Stomach (tissue), 9 donors: ENCODE measurements around the gene NDUFAF3. TPM values are rescaled to one million over a fixed set of nuclear protein-coding genes. Genes with fewer than 3 reads are reported as not detected.

Experiments
- DNase-seq, 2 donors: peaks; one replicate each; pipeline versions ENCODE4 v3.0.0 to v3.0.0-alpha.2; 2013 to 2019
- H3K27ac ChIP-seq, 5 donors: fragments of 200-600 bp in 4 of 5; sonication (generic) in 4 of 5; one replicate each; pipeline ENCODE4 v1.5.1; 2013 to 2019; ENCODE audit warnings: mild to moderate bottlenecking in 1 of 5, moderate library complexity in 1 of 5
- H3K27me3 ChIP-seq, 3 donors: fragments of 200-600 bp; sonication (generic); one replicate each; pipeline ENCODE4 v1.5.1; 2017 to 2019; ENCODE audit warnings: mixed run types in 1 of 3
- H3K36me3 ChIP-seq, 4 donors: fragments of 200-600 bp; sonication (generic); 1 replicate in 3 of 4; 2 replicates in 1 of 4; pipeline ENCODE4 v1.5.1; 2016 to 2019
- H3K4me1 ChIP-seq, 4 donors: fragments of 200-600 bp; sonication (generic); one replicate each; pipeline ENCODE4 v1.5.1; 2016 to 2019
- H3K4me3 ChIP-seq, 4 donors: fragments of 200-600 bp; sonication (generic) in 3 of 4; one replicate each; pipeline ENCODE4 v1.5.1; 2016 to 2019; ENCODE audit warnings: mild to moderate bottlenecking in 1 of 4
- H3K9me3 ChIP-seq, 4 donors: fragments of 200-600 bp; sonication (generic); one replicate each; pipeline ENCODE4 v1.5.1; 2016 to 2019
- CTCF ChIP-seq, 7 experiments: fragments of 450-650 bp in 4 of 7; fragments of 200-600 bp in 3 of 7; sonication (generic) in 3 of 7; IDR thresholded peaks; one replicate each; pipeline ENCODE4 v1.5.1; 2016 to 2019; ENCODE audit warnings: antibody characterized with exemption in 7 of 7, control low read depth in 2 of 7, mild to moderate bottlenecking in 1 of 7
- EP300 ChIP-seq: sonication (generic); formaldehyde crosslinking; IDR thresholded peaks from one replicate; pipeline ENCODE4 v1.6.1; 2017; ENCODE audit warnings: antibody characterized with exemption
- POLR2A ChIP-seq, 4 donors: fragments of 450-650 bp; IDR thresholded peaks; one replicate each; pipeline ENCODE4 v1.6.1; 2016; ENCODE audit warnings: antibody characterized with exemption in 4 of 4, control low read depth in 2 of 4, mild to moderate bottlenecking in 1 of 4, moderate library complexity in 1 of 4
- POLR2AphosphoS5 ChIP-seq, 3 donors: sonication (generic); formaldehyde crosslinking; IDR thresholded peaks; one replicate each; pipeline ENCODE4 v1.6.1; 2016; ENCODE audit warnings: antibody characterized with exemption in 3 of 3
- WGBS, 5 donors: extraction: QIAGEN DNeasy Blood & Tissue Kit in 3 of 5; methylation state at CpG; one replicate each; pipeline versions ENCODE4 v1.1.5 to v1.1.7; 2013 to 2018; 5-methylcytosine and 5-hydroxymethylcytosine counted together
- intact Hi-C: fragments of 100-400 bp; cut with DNase I; formaldehyde crosslinking; loops from one replicate; pipeline ENCODE4 v1.15.1; 2023; ENCODE audit warnings: low total_unique reads
- polyA plus RNA-seq, 3 donors: library from polyadenylated mRNA; stranded (reverse); fragments of 200-250 nt; gene quantifications; one replicate each; pipeline ENCODE4 v1.2.3, GENCODE V29; 2013
- total RNA-seq, 5 donors: library from RNA; depleted of rRNA; stranded (reverse); fragments of >200 nt; gene quantifications; one replicate each; pipeline versions ENCODE4 v1.1.0 to v1.2.3, GENCODE V29; 2014 to 2016
- donor health status: healthy with polysubstance abuse.
- donor health status: Bipolar disorder and iron deficiency.
- donor health status: healthy.

The NDUFAF3 gene
- total and polyA plus RNA-seq, 8 donors: 41.3 to 105 (median 61.3) TPM

- Histone ChIP-seq H3K27me3 (no peaks in the 10 kb centered on the region), H3K27ac (no peak overlapping the region), H3K4me1 (no peaks in the 10 kb centered on the region), H3K4me3 (no peak overlapping the region), H3K9me3 (no peaks in the 10 kb centered on the region), H3K36me3 (peaks cover 90 to 100% (median 100%) of the 10 kb centered on the region in 4 donors)
- 85 to 92% (median 92%) methylated on average over 4 of the region's 4 CpGs for WGBS, 5 donors
- no peak for TF ChIP-seq EP300
- TF ChIP-seq CTCF (IDR thresholded peaks at IDR 0.05): no peak
- intact Hi-C loops: no loop called here
- no peak for DNase-seq
These were observed 41.6 kb upstream of the NDUFAF3 start for GRCh38 chr3:48980295-48980694.

DNA sequence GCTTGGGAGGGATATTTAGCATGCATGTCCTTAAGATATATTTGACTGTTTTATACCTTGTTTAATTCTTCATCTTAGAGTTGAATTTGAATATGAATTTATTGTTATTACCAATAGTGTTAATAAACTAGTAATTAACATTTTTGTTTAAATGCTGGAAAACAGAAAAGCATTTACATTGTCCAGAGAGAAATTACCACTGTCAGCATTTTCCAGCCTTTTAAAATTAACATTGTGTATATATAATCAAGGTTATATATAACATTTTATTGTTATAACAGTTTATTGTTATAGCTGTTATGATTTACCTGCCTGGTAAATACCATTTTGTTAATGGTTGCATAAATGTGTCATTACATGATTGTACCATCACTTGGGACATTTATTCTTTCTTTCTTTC, 39.9 kb upstream of the NDUFAF3 start:
- Histone ChIP-seq H3K4me1 (no peaks in the 10 kb centered on the region), H3K4me3 (no peak overlapping the region), H3K27ac (no peak overlapping the region), H3K9me3 (no peaks in the 10 kb centered on the region), H3K27me3 (no peaks in the 10 kb centered on the region), H3K36me3 (peaks cover 72 to 100% (median 100%) of the 10 kb centered on the region in 4 donors)
- intact Hi-C loops: no loop called here
- DNase-seq: no peak
- TF ChIP-seq CTCF (IDR thresholded peaks at IDR 0.05) (no peak), EP300 (no peak), POLR2A (IDR thresholded peaks at IDR 0.05) (no peak), POLR2AphosphoS5 (IDR thresholded peaks at IDR 0.05) (no peak)

DNA sequence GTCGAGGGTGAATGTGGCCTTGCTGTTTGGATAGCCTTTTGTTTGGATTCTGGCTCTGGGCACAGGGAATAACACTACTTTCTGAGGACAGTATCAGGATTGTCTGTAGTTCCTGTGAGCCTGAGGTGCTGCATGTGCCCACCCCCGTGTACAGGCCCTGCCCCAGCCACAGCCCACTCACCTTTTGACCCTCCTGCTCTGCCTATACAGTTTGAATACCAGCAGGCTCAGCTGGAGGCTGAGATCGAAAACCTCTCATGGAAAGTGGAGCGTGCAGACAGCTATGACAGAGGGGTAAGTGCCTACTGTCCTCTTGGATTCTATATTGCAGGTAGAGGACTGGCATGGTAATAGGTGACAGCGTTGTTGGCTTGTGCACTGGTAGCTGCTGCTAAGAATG, 39.2 kb upstream of the NDUFAF3 start:
- H3K36me3 ChIP-seq: peaks cover 67 to 96% (median 93%) of the 10 kb centered on the region in 4 donors
- no peak overlapping the region for H3K27ac ChIP-seq
- DNase-seq: no peak
- intact Hi-C loops: no loop called here
- no peaks in the 10 kb centered on the region for H3K27me3 ChIP-seq
- no peaks in the 10 kb centered on the region for H3K9me3 ChIP-seq
- peaks cover 0 to 1% (median 0%) of the 10 kb centered on the region in 4 donors for H3K4me1 ChIP-seq
- 70 to 83% (median 70%) methylated on average over 3 to 5 of the region's 5 CpGs for WGBS, 5 donors
- H3K4me3 ChIP-seq: no peak overlapping the region
- TF ChIP-seq EP300 (no peak), POLR2A (IDR thresholded peaks at IDR 0.05) (no peak), POLR2AphosphoS5 (IDR thresholded peaks at IDR 0.05) (no peak), CTCF (IDR thresholded peaks at IDR 0.05) (no peak)

- peaks cover 2 to 5% (median 2%) of the 10 kb centered on the region in 4 donors for H3K4me1 ChIP-seq
- no peaks in the 10 kb centered on the region for H3K9me3 ChIP-seq
- no peaks in the 10 kb centered on the region for H3K27me3 ChIP-seq
- 89 to 98% (median 94%) methylated on average over 4 of the region's 4 CpGs for WGBS, 5 donors
- H3K36me3 ChIP-seq: peaks cover 63 to 92% (median 89%) of the 10 kb centered on the region in 4 donors
- no peak overlapping the region for H3K4me3 ChIP-seq
- H3K27ac ChIP-seq: no peak overlapping the region
- no peak for DNase-seq
- TF ChIP-seq EP300: no peak
- no peak for TF ChIP-seq CTCF (IDR thresholded peaks at IDR 0.05)
- no peak for TF ChIP-seq POLR2A (IDR thresholded peaks at IDR 0.05)
- TF ChIP-seq POLR2AphosphoS5 (IDR thresholded peaks at IDR 0.05): no peak
- intact Hi-C loops: no loop called here
These were observed 38.8 kb upstream of the NDUFAF3 start for GRCh38 chr3:48983096-48983495.
